Measurements from ENCODE around the gene NLRP6.
"Not testable (repeated sequence)": the region's sequence is repeated elsewhere in the genome, so short reads cannot be mapped to it uniquely, and the experiment has no call there.

NLRP6 gene

DNA sequence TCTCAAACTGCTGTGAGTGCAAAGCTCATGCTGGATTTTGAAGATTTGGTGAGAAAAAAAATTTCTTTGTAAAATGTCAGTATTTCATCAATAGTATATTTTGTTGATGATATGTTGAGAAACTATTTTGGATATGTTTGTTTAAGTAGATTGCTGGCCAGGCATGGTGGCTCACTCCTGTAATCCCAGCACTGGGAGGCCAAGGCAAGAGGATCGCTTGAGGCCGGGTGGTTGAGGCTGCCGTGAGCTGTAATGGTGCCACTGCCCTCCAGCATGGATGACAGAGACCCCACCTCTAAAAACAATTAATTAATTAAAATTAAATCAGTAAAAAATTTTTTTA, 49.3 kb downstream of the NLRP6 start:
- no peak for DNase-seq

DNA sequence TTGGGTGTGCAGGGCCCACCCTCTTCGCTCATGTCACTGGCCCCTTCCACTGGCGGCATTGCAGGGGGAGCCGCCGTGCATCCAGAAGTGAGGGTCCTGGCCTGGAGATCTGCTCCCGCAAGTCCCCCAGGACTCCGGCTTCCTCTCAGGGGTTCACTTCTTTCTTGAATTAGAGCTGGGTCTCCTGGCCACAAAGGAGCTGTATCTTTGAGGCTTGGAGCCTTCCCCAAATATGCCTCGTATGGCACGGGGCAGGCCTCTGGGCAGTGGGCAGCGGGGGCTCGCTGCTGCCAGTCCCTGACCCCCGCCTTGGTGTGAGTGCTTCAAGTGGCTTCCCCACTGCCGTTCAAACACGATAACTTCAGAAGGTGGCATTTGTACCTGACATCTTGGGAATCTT, 49.8 kb downstream of the NLRP6 start:
- no peak for DNase-seq

DNA sequence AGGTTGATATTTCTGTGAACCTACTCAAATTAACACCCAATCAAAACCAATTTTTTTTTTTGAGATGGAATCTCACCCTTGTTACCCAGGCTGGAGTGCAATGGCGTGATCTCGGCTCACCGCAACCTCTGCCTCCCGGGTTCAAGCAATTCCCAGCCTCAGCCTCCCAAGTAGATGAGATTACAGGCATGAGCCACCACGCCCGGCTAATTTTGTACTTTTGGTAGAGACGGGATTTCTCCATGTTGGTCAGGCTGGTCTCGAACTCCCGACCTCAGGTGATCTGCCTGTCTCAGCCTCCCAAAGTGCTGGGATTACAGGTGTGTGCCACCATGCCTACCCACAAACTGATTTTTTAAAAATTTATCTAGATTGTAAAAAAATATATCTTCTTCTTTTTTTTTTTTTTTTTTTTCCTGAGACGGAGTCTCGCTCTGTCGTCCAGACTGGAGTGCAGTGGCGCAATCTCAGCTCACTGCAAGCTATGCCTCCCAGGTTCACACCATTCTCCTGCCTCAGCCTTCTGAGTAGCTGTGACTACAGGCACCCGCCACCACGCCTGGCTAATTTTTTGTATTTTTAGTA, 50.4 kb downstream of the NLRP6 start:
- not testable (repeated sequence) for DNase-seq

DNA sequence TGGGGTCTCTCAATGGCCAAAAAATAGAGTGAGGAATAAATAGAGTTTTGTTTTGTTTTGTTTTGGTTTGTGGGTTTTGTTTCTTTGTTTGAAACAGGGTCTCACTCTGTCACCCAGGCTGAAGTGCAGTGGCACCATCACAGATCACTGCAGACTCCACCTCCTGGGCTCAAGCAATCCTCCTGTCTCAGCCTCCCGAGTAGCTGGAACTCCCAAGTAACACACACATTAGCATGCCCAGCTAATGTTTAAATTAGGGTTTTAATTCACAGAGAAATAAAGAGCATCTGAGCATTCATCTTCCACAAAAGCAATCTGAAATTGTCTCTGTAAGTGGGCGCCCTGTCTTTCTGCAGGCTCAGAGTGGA, 51.7 kb downstream of the NLRP6 start:
- DNase-seq: no peak

DNA sequence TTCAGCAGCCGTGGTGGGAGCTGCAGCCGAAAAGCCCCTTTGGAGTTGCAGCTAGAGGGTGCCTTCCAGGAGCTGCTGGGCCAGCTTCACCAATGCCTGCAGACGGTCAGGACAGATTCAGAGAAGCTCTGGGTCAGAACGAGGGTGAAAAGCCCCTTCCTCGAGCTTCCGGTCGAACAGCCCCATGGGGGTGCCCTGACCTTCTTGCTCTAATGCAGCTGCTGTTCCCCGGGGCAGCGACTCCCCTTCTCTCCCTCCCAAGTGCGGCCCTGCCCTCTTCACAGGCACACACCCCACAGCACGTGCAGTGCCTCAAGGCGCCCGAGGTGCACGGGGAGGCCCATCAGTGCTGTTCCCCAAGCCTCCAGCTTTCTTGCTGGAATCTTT, 52.1 kb downstream of the NLRP6 start:
- no peak for DNase-seq

DNA sequence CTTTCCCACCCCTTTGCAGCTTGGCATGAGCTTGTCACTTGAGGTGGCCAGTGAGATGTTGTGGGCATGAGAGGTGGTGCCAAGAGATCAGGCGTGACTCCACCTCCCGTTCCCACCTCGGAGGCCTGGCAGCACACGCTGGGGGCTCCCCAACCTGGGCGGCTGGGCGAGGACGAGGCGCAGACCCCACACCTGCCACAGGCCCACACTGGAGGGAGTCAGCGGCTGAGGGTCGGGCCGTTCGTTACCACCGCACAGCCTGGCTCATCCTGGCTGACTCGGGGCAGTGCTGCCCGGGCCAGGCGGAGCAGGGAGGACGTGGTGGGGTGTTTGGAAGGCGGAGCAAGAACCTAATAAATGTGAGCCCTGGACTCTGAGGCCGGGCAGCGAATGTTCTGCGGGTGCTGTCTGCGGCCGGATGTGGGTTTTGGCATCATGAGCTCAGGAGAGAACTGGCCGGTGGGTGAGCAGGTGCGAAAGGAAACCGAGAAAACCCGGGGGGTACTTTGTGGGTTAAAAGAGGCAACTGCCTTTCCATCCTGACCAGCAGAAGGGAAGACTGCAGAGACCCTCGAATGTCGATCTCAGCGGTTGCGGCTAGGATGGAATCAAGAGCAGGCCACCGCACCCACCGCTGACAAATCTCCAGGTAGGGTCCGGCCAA, 52.6 kb downstream of the NLRP6 start:
- DNase-seq: no peak

DNA sequence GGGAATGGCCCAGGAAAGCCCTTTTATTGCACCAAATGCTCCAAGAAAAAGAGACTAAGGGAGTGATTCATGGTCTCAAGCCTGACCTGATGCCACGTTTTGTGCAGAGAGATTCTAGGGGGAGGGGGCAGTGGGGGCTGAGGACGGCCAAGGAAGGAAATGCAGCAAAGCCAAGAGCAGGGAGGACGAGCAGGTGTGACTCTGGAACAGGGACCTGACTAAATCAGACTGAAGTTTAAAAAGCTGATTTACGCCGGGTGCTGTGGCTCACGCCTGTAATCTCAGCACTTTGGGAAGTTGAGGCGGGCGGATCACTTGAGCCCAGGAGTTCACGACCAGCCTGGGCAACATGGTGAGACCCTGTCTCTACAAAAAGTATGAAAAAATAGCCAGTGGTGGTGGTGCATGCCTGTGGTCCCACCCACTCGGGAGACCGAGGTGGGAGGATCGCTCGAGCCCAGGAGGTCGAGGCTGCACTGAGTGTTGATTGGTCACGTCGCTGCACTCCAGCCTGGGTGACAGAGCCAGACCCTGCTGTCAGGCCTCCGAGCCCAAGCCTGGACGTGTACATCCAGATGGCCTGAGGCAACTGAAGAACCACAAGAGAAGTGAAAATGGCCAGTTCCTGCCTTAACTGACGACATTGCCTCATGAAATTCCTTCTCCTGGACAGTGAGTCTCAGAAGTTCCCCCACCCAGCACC, 53.3 kb downstream of the NLRP6 start:
- no peak for DNase-seq

DNA sequence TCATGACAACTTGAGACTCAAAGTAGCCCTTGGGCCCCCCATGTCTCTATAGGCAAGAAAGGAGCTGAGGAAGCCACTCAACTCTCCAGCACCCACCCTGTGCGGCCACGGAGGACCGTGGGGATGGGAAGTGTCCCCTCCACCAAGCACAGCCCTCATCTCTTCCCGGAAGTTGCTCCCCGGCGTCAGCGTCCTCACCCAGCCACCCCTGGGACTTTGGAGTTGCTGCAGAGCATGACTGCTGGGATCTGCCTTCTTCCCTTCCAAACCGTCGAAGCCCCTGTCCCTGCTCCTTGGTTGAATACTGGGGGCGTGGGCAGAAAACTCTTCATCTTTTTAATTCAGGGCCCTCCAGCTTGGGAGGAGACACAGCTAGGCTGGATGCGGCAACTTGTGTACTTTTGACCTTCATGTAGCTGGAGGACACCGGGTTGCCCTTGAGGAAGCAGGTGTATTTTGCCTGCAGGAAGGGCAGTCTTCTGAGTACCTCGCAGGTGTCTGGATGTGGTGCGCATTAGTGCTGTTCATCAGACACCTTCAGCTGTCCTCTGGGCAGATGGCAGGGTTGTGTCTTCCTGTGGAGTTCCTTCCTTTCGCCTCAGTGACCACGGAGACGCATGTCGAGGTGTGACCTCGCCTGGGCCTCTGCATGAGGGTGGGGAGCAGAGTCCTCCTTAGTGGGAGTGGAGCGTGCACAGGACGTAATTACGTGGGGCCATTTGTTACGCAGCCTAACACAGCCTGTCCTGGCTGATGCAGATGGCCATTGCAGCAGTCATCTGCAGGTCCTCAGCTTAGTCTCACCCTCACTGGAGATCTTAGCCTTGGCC, 54.7 kb downstream of the NLRP6 start:
- DNase-seq: no peak

DNA sequence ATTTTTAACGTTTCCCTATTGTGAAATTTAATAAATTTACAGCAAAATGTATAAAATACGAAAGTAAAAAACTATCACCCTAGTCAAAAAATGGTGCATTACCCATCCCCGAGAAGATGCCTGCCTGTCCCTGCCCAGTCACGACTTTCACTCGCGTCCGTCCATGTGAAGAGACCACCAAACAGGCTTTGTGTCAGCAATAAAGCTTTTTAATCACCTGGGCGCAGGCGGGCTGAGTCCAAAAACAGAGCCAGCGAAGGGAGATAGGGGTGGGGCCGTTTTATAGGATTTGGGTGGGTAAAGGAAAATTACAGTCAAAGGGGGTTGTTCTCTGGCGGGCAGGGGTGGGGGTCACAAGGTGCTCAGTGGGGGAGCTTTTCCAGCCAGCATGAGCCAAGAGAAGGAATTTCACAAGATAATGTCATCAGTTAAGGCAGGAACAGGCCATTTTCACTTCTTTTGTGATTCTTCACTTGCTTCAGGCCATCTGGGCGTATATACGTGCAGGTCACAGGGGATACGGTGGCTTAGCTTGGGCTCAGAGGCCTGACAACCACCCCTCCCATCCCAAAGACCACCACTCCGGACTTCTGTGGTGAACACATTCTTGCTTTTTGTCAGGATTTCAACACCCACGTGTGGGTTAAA, 55.5 kb downstream of the NLRP6 start:
- DNase-seq: not testable (repeated sequence)

DNA sequence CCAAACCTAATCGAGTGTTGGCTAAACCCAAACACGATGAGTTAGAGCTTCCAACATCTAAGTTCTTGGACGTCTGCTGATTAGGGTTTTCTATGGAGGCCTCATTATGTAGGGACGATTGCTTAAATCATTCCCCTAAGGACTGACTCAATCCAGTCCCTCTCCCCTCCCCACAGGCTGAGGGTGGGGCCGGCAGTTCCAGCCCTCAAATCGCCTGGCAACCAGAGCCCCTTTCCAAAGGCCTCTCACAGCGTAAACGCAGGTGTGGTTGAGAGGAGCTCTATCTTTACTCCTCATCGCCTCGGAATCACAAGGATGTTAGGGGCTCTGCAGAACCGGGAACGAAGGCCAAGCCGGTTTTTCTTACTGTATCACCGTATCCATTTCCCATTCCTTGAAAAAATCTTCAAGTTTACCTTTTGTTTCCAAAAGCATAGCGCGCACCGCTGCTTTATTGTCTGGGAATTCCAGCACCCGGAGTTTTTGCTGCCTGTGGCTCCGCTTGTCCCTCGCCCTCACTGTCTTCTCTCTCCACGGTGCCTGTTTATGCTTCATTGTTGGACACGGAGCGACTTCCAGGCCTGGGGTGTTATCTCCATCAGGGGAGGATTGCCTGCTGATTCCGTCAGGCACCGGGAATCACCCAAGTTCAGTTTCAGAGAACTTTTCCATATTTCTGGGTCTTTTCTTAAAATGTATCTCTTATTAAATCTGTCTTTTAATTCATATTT, 56.2 kb downstream of the NLRP6 start:
- no peak for DNase-seq

Data from NCI-H446 (cell line).